ENCODE data around the gene B3GLCT.

B3GLCT gene

GRCh38 chr13:31236211-31236786, 36.5 kb downstream of the B3GLCT start:
- no peaks in the 10 kb centered on the region for H3K27me3 ChIP-seq (ENCODE audit: insufficient read depth, poor library complexity, severe bottlenecking)
- no peak for TF ChIP-seq SPI1 (IDR thresholded peaks at IDR 0.05; ENCODE audit: borderline replicate concordance, low read depth)
- TF ChIP-seq, protein P1, sequence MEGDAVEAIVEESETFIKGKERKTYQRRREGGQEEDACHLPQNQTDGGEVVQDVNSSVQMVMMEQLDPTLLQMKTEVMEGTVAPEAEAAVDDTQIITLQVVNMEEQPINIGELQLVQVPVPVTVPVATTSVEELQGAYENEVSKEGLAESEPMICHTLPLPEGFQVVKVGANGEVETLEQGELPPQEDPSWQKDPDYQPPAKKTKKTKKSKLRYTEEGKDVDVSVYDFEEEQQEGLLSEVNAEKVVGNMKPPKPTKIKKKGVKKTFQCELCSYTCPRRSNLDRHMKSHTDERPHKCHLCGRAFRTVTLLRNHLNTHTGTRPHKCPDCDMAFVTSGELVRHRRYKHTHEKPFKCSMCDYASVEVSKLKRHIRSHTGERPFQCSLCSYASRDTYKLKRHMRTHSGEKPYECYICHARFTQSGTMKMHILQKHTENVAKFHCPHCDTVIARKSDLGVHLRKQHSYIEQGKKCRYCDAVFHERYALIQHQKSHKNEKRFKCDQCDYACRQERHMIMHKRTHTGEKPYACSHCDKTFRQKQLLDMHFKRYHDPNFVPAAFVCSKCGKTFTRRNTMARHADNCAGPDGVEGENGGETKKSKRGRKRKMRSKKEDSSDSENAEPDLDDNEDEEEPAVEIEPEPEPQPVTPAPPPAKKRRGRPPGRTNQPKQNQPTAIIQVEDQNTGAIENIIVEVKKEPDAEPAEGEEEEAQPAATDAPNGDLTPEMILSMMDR (IDR thresholded peaks at IDR 0.05; ENCODE audit: insufficient read depth, low read length) = peak; percentile 51
- TF ChIP-seq POLR2AphosphoS5 (IDR thresholded peaks at IDR 0.05; ENCODE audit: low read depth) = no peak
- TF ChIP-seq REST (IDR thresholded peaks at IDR 0.05; ENCODE audit: insufficient replicate concordance, low read depth) = no peak
- no peak overlapping the region for H3K4me3 ChIP-seq (replicated peaks; ENCODE audit: insufficient read depth, low read length)
- peak; percentile 21 to 33 for DNase-seq (ENCODE audit: low read depth in 1 of 2, low spot score in 1 of 2)
- H3K27ac ChIP-seq (replicated peaks) = no peak overlapping the region

DNA sequence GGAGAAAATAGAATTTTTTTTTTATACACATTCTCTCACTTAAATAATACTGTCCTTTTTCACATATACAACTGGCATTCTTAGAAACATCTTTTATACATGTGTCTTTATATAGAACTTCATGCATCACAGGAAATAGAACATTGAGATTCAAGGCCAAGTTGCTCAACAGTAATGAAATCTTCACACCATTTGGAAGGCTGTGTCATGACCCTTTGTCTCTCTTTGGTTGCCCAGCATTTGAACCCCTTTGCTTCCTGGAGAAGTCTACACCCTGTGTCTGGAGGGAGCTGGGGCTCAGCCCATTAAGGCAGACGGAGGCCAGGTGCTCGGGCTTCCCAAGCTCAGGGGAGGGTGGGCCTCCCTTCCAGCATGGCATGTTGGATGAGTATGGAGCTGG, 41.1 kb downstream of the B3GLCT start:
- H3K27ac ChIP-seq (replicated peaks) = no peak overlapping the region
- TF ChIP-seq REST (IDR thresholded peaks at IDR 0.05; ENCODE audit: insufficient replicate concordance, low read depth) = no peak
- TF ChIP-seq GABPA (IDR thresholded peaks at IDR 0.05; ENCODE audit: low read depth) = no peak
- TF ChIP-seq SPI1 (IDR thresholded peaks at IDR 0.05; ENCODE audit: borderline replicate concordance, low read depth) = no peak
- TF ChIP-seq POLR2AphosphoS5 (IDR thresholded peaks at IDR 0.05; ENCODE audit: low read depth) = no peak
- TF ChIP-seq, protein P1 (IDR thresholded peaks at IDR 0.05; ENCODE audit: insufficient read depth, low read length) = no peak
- no peak overlapping the region for H3K4me3 ChIP-seq (replicated peaks; ENCODE audit: insufficient read depth, low read length)
- DNase-seq (ENCODE audit: low read depth in 1 of 2, low spot score in 1 of 2) = no peak
- H3K27me3 ChIP-seq (ENCODE audit: insufficient read depth, poor library complexity, severe bottlenecking) = no peaks in the 10 kb centered on the region

GRCh38 chr13:31242367-31242766, 42.6 kb downstream of the B3GLCT start:
- no peak for DNase-seq (ENCODE audit: low read depth in 1 of 2, low spot score in 1 of 2)
- Histone ChIP-seq H3K4me3 (replicated peaks; ENCODE audit: insufficient read depth, low read length) (no peak overlapping the region), H3K27me3 (ENCODE audit: insufficient read depth, poor library complexity, severe bottlenecking) (no peaks in the 10 kb centered on the region), H3K27ac (replicated peaks) (no peak overlapping the region)
- no peak for TF ChIP-seq SPI1 (IDR thresholded peaks at IDR 0.05; ENCODE audit: borderline replicate concordance, low read depth)
- TF ChIP-seq, protein P1 (IDR thresholded peaks at IDR 0.05; ENCODE audit: insufficient read depth, low read length) = no peak
- no peak for TF ChIP-seq POLR2AphosphoS5 (IDR thresholded peaks at IDR 0.05; ENCODE audit: low read depth)
- TF ChIP-seq REST (IDR thresholded peaks at IDR 0.05; ENCODE audit: insufficient replicate concordance, low read depth) = no peak
